T-helper 2 cell (primary cell): ENCODE data around the gene TNFRSF1B.

Experiments used
- DNase-seq, 5 experiments: peaks; one replicate each; pipeline versions ENCODE4 v3.0.0 to v3.0.0-alpha.2; 2012 to 2022

TNFRSF1B gene

DNA sequence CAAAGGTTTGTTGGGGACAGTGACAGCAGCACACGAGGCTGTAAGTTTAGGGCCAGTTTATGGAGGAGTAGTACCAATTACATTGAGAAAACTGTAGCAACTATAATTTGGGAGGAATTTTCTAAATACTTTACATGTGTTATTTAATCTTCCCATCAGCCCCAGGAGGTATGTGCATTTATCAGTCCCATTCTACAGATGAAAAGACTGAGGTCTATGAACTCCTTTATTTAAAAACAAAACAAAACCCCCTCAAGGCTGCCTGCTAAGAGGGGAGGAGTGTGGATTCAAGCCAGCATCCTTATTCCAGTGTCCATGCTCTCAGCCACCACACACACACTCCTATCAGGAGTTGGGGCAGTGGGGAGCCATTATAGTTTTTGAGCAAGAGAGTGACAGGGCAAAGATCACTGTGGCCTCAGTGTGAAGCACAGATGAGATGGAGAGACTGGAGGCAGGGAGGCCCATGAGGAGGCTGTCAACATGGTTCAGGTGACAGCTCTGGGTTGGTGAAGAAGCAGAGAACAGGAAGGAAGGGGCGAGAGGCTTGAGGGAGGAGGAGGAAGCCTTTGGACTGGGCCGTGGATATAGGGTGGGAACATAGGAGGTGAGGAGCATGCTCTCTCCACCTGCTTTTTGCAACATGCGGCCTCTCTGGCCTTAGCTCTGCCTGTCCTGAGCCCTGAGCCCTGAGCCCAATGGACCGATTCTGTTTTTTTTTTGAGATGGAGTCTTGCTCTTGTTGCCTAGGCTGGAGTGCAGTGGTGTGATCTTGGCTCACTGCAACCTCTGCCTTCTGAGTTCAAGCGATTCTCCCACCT lies 9.7 kb downstream of the TNFRSF1B start:
- peak in 1 of 5 experiments; percentile 21 for DNase-seq

DNA sequence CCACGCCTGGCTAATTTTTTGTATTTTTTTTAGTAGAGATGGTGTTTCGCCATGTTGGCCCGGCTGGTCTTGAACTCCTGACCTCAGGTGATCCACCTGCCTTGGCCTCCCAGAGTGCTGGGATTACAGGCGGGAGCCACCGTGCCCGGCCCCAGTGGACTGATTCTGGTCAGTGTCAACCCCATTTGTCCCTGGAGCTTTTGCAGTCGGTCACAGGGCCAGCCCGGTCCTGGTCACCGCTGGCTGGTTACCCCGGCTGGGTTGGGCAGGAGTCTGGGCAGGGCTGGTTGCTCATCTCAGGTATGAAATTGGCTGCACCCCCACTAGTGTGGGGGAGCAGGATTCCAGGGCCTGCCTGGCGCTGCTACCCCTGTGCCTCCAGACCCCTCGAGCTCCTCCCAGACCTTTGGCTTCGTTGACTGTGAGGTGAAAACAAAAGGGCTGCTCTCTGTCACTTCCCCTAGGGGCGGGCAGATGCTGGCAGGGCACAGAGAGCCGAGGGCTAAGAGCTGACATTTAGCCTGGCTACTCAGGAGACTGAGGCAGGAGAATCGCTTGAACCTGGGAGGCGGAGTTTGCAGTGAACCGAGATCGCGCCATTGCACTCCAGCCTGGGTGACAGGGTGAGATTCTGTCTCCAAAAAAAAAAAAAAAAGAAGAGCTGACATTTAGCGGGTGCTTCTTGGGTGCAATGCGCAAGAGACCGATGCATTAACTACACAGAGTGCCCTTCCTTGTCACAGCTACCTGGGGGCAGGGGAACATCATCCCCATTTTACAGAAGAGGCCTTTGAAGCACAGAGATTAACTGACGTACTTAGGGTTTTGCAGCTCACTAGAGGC lies 10.6 kb downstream of the TNFRSF1B start:
- DNase-seq, result peak in 1 of 5 experiments; percentile 61

DNA sequence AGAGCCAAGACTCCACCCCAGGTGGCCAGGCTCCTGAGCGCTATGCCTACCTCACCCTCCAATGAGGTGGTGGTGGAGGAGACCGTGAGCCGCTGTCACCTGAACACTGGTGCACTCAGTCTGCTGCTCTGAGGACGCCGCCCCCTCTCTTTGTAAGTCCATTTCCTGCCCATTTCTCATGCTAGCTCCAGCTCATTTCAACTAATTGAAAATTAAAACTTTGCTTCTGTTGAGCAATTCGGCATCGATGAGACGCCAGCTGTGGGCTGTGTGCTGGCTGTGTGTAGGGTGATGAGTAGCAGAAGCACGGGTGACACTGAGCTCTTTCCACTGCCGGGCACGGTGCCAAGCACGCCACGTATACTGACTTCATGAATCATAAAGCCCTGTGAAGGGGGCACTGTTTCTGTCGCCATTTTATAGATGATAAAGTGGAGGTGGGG lies 11.2 kb downstream of the TNFRSF1B start:
- peak; percentile 68 to 94 (median 92) for DNase-seq

DNA sequence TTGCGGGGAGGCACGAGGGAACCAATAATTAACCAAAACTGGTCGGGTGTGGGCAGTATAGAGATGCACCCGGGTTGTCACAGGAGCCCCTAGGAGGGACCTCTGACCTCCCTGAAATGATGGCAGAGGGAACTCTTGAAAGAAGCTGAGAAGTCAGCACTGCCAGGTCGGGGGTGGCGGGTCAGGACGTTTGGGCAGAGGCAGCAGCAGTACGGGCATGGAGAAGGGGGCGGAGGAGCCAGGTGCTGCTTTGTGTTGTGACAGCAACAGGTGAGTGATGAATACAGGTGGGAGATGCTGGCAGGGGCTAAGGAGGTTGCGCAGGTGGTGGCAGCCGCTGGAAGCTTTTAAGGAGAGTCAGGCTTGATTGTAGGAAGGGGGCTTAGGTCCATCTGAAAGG lies 11.7 kb downstream of the TNFRSF1B start:
- no peak for DNase-seq

DNA sequence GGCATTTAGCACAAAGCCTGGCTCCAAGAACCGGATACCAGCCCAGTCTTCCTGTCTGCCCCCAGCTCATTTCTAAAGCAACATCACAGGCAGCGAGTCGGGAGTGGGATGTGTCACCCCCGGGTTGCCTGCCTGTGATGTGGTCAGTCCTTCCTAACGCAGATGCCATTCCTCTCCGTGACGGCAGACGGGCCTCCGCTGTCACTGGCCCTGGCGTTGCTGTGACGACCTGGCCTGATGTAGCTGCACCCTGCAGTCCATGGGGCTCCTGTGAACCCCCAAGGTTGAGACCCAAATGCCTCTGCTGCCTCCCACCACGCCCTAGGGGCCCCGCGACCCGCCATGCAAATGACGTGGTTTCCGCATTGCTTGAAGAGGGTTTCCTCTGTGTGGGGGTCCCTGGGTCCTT lies 12.3 kb downstream of the TNFRSF1B start:
- peak; percentile 53 to 97 (median 82) for DNase-seq

DNA sequence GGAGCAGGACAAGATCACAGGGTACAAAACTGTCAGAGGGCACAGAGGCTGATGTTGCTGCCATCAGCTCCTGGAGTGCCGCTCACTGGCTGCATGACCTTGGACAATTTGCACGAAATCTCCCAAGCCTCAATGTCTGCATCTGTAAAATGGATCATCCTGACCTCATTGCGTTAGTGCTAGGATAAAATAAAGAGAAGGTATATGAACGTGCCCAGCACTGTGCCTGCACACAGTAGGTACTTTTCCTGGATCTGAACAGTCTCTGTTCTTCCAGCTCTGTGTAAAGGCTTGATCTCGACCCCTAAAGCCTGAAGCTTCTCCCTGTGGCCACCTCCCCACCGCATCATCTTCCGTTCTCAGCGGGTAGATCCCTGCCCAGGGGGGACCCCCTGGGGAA lies 12.9 kb downstream of the TNFRSF1B start:
- no peak for DNase-seq

DNA sequence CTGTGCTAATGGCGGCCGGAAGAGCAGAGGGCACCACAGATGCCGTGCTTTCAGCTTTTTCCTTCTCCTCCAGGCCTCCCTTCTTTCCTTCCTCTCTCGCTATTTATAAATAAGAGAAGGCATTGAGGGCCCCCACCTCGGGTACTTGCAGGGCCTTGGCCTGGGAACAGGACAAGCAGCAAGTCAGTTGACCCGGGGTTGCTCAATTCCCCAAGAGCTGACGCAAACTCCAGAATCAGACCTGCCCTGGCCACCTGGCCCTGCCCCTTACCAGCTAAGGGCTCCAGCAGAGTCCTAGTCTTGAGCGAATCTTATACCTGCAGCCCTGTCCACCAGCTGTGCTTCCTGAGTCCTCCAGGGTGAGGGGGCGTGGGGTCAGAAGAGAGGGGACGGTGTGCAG lies 13.5 kb downstream of the TNFRSF1B start:
- DNase-seq, result no peak

DNA sequence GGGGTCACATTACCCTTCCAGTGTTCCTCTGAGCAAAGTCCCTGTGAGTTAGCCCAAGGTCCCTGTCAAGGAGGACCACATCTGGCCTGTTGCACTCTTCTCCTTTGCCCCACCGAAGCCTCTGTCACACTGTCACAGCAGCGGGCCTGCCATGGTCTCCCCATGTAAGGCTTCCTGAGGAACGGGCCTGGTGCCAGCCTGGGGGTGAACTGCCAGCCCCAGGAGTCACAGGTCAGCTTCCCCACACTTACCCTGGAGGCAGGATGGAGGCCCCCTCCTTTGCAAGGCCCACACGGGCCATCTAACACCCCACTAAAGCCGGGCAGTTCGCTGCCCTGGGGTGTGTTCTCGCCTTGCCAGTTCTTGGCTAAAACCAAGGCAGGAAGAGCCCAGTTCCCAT lies 14.1 kb downstream of the TNFRSF1B start:
- no peak for DNase-seq

DNA sequence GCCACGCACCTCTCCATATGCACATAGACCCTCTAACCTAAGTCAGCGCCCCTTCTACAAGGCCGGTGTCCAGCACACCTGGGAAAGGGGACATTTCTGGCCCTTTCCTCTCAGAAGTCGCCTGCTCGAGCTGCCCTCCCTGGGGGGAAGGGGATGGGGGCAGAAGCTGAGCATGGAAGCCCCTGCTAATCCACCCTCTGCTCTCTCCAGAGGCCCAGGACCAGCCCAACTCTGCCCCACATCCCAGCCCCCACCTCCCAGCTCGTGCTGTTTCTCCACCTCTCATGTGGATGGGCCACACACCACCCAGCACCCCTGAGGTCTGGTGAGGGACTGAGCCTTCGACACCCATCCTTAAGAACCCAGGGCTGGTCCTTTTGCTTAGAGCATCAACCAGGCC lies 14.8 kb downstream of the TNFRSF1B start:
- DNase-seq, result no peak

DNA sequence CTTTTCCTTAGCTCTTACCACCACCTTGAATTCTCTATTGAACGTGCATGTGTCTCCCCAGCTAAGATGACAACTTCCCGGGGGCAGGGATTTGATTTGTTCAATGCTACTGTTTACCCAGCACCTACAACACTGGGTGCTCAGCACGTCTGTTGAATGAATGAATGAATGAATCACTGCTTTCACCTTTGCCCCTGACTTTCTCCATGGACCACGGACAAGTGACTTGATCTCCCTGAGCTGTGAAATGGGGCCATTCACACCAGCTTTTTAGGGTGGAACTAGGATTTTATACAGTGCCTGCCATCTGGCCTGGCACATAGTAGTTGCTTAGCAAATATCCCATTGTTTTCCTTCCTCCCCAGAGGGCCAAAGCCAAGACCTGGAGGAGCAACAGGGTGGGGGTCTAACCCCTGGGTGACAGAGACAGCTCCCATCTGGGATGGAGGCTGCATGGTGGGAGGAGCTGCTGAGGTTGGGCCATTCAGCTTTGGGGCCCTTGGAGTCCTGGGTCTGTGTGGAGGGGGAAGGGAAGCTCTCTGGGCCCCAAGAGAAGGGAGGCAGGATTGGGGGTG lies 15.7 kb downstream of the TNFRSF1B start:
- no peak for DNase-seq

DNA sequence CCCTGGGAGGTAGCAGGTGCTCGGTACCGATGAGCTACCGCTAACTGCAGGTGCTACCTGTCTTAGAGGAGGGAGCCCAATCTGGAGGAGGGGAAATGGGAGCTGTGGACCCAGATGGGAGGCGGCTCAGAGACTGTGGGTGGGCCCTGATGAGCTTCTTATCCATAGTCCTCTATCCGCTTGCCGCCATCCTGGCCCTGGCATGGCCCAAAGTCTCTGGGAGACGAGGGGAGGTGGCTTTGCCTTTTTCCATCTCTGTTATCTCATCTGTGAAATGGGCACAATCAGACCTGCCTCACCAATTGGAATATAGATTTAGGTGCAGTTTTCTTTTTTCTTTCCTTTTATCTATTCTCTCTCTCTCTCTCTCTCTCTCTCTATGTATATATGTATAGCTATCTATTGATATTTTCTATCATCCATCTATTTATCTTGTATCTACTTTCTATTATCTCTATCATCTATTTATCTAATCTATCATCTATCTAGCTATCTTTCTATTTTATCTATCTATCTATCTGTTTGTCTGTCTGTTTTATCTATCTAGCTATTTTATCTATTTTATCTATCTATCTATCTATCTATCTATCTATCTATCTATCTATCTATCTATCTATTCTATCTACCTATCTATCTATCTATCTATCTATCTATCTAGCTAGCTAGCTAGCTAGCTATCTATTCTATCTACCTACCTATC lies 16.5 kb downstream of the TNFRSF1B start:
- no peak for DNase-seq

DNA sequence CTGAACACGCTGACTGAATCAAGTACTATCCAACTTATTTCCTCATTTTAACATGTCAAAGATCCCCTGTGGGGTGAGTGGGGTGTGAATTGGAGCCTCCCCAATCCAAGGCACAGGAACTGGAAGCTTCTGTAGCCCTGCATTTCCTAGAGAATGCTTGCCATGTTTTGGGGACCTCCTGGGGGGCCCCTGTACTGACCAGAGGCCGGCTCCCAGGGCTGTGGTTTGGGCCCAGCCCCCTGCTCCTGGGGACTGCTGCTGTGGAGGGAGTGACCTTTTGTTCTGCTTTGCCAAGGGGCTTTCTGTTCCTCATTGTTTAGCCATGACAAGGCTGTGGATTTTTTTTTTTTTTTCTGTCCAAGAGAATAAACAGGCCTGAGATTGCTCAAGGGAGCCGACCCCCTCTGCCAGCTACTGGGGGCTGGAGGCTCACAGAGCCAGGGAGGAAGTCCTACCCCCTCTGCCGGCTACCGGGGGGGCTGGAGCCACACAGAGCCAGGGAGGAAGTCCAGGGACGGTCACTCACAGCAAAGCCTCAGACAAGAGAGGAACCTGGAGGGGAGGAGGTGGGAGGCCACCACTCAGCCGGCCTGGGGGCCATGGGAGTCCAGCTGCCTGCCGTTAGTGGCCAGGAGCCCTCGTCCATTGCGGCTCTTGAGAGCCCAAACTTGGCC lies 17.4 kb downstream of the TNFRSF1B start:
- no peak for DNase-seq

DNA sequence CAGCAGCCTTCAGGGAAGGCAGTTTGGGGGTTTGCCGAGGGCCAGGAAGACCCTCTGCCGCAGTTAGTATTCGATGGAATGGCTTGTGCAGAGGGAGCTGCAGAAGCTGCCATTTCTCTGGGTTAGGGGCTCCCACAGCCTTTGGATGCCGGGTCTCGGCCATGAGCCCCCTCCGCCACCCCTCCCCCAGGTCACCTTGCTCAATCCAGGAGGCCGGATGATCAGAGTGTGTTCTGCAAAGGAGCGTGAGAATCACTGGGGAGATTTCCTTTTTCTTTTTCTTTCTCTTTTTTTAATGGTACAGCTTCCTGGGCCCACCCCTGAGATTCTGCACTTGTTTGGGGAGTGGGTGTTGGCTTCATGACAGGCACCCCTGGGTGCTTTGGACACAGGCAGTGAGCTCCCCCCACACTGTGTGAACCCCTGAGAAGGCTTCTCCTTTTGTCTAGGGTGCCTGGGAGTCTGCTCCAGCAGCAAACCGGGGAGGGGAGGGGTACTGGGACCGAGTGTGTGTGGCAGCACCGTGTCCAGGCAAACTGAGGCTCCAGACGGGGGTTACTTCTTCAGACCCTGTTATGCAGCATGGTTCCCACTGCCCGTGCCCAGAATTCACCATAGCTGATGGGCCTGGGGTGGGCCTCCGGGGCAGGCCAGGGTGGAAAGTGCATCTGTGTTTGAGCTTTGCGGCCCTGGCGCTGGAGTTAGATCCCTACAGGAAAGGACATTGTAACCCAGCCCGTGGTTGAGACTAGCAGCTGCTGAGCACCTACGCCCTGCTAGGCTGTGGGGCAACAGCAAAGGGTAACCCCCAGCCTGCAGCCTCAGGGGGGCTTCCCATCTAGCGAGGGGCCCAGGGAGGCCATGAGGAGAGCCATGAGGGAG lies 18.5 kb downstream of the TNFRSF1B start:
- no peak for DNase-seq

DNA sequence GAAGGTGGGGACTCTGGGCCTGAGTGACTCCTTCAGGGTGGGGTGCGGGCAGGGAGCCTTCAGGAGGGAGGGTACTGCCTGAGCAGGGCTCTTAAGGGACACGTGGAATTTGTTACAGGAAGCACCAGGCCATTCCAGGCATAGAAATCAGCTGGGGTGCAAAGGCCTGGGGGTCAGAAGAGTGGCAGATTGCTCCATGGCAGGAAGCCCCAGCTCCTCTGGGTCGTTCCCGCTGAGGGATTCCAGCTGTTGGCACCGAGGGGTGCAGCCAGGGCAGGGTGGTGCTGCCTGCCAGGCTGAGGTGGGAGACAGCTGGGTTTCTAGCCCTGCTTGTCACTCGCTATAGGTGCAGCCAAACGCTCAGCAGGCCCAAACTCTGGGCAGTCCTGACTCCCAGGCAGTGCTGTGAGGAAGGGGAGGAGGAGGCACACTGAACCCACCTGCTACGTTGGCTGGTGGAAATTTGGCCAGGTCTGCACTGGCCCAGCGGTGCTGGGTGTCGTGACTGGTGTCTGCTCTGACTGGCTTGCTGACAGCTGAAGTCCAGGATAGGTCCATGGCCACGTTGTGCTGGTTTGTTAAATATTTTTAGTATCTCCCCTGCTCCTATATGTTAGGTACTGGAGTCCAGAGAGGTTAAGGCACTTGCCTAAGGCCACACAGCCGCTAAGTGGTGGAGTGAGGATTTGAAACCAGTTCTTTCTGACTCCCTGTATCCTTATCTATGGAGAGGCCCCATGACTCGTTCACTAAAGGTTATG lies 19.3 kb downstream of the TNFRSF1B start:
- no peak for DNase-seq

DNA sequence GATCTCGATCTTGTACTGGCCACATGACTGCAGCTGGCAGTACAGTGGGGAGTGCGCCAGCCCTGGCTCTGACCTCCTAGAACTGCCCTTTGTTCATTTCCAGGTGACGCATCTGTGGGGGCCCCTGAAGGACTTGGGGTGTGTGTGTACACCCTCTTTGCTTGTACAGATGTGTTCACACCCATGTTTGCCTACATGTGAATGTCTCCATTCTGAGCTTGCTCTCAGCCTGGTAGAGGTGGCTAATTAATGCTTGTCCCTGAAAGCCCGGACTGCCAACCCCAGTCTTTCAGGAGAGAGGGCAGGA lies 19.8 kb downstream of the TNFRSF1B start:
- DNase-seq, result no peak

DNA sequence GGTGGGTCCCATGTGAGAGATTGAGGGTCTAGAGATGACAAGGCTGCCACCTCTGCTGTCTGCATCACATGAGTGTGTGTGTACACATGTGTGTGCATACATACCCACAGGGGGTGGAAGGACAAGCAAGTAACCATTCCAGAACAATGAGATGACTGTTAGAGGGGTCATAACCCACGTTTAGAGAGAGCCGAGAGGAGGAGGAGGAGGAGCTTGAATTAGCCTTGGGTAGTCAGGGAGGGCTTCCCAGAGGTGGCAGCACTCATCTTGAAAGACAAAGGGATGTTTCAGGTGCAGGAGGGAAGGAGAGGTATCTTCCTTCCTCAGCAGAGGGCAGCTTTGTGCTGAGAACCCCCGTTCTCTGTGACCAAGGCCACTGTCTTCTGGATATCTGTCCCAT lies 21.3 kb downstream of the TNFRSF1B start:
- no peak for DNase-seq

DNA sequence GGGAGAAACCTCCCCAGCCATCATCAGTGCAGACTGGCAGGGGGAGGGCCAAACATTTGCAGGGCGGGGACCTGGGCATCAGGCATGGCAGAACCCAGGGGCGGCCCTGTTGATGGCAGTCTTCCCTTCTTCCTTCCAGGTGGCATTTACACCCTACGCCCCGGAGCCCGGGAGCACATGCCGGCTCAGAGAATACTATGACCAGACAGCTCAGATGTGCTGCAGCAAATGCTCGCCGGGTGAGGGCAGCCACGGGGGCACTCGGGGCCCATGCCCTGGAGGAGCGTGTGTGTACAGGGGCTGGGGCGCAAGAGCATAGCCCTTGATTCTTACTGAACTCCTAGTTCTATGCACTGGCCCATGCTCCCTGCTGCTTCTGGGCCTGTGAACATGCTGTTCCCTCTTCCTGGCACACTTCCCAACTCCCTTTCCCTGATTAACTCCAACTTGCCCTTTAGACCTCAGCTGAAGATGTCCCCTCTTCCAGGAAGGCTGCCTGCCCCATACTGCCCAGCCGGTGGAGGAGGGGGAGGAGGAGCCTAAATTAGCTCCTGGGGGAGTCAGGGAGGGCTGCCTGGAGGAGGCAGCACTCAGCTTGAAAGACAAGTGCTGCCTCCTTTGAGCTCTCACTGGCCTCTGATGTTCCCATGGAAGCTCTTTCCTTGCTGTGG lies 22.0 kb downstream of the TNFRSF1B start:
- DNase-seq, result no peak

DNA sequence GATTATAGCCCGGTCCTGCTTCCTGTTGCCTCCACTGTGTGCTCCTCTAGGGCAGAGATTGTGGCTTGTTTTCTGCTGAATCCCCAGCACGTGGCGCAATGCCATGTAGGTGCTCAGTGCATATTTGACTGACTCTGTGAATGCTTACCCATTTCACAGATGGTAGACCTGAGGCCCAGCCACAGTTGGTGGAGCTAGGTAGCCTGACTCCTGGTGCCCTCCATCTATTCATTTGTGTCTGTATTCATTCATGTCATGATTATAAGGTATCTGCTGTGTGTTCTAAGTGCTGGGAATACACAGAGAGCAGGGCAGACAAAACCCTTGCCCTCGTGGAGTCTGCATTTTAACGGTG lies 22.5 kb downstream of the TNFRSF1B start:
- DNase-seq, result no peak

DNA sequence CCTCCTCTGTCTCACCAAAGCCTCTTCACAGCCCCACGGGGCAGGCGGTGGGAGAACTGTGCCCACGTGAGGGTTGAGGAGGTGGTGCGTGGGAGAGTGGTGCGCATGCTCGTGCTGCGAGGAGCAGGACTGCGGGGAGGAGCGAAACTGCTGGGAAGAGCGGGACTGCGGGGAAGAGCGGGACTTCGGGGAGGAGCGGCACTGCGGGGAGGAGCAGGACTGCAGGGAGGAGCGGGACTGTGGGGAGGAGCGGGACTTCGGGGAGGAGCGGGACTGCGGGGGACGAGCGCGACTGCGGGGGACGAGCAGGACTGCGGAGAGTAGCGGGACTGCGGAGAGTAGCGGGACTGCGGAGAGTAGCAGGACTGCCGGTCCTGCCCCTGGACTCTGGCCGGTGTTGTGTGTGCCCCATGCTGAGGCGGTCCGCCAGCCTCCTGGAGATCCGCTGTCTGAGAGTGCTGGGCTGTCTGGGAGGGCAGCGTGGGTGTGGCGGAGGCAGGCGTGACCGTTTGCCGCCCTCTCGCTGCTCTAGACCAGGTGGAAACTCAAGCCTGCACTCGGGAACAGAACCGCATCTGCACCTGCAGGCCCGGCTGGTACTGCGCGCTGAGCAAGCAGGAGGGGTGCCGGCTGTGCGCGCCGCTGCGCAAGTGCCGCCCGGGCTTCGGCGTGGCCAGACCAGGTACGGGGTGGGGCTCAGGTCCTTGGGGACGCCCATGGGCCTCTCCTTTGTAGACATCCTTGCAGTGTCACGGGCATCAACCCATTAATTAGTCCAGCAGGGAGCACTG lies 24.6 kb downstream of the TNFRSF1B start:
- no peak for DNase-seq
